HL-60/S4 treated with retinoic acid at 250 ng/mL for 4 days and 3 days (cell line): Measurements from ENCODE around the gene DLG5.

Source experiments
- in situ Hi-C: fragments of 300-500 bp; cut with MboI; formaldehyde crosslinking; loops from 2 replicates; pipeline ENCODE4 v1.7.0; 2022; ENCODE audit warnings: low sequenced_read_pairs

Gene DLG5

GRCh38 chr10:77944519-77944918 is 18.0 kb upstream of the DLG5 start:
- in situ Hi-C loops = no loop called here

- in situ Hi-C loops = no loop called here
Measured at GRCh38 chr10:77943121-77943901, 16.8 kb upstream of the DLG5 start.

GRCh38 chr10:77941790-77942189 is 15.2 kb upstream of the DLG5 start:
- in situ Hi-C loops = no loop called here

GRCh38 chr10:77940627-77941026 is 14.1 kb upstream of the DLG5 start:
- in situ Hi-C loops = no loop called here

- in situ Hi-C loops = no loop called here
Measured at GRCh38 chr10:77940225-77940624, 13.7 kb upstream of the DLG5 start.

- in situ Hi-C loops = no loop called here
Measured at GRCh38 chr10:77939561-77940001, 13.0 kb upstream of the DLG5 start.

GRCh38 chr10:77936697-77937567 is 10.4 kb upstream of the DLG5 start:
- in situ Hi-C loops = no loop called here

- in situ Hi-C loops = no loop called here
Measured at GRCh38 chr10:77932016-77932715, 5.6 kb upstream of the DLG5 start.

GRCh38 chr10:77927402-77928246 is 1.1 kb upstream of the DLG5 start:
- in situ Hi-C loops = no loop called here

- in situ Hi-C loops = no loop called here
Measured at GRCh38 chr10:77925795-77926565, 575 bp downstream of the DLG5 start.

- in situ Hi-C loops = no loop called here
Measured at GRCh38 chr10:77925410-77925794, 1.2 kb downstream of the DLG5 start.

GRCh38 chr10:77922566-77923179 is 3.9 kb downstream of the DLG5 start:
- in situ Hi-C loops = no loop called here

GRCh38 chr10:77922055-77922454 is 4.5 kb downstream of the DLG5 start:
- in situ Hi-C loops = no loop called here

GRCh38 chr10:77921395-77921794 is 5.2 kb downstream of the DLG5 start:
- in situ Hi-C loops = no loop called here

- in situ Hi-C loops = no loop called here
Measured at GRCh38 chr10:77920495-77920894, 6.1 kb downstream of the DLG5 start.

GRCh38 chr10:77919713-77920108 is 6.8 kb downstream of the DLG5 start:
- in situ Hi-C loops = no loop called here

- in situ Hi-C loops = no loop called here
Measured at GRCh38 chr10:77915319-77916105, 11.0 kb downstream of the DLG5 start.

- in situ Hi-C loops = no loop called here
Measured at GRCh38 chr10:77913090-77913489, 13.5 kb downstream of the DLG5 start.

- in situ Hi-C loops = no loop called here
Measured at GRCh38 chr10:77912576-77912975, 14.0 kb downstream of the DLG5 start.
